Neuronal stem cell (in vitro differentiated cells): ENCODE data around the gene PDE10A.

Experiments used
- DNase-seq: peaks from one replicate; pipeline ENCODE4 v3.0.0-alpha.2; 2013; ENCODE audit warnings: low spot score
- H2AFZ ChIP-seq: one replicate; pipeline ENCODE4 v1.6.1; 2013; ENCODE audit warnings: mild to moderate bottlenecking, low read length, inconsistent platforms
- H2AK5ac ChIP-seq: 2 replicates; pipeline ENCODE4 v1.6.1; 2013; ENCODE audit warnings: low read depth, mild to moderate bottlenecking, inconsistent platforms, low read length, moderate library complexity, mixed read lengths
- H2BK120ac ChIP-seq: 2 replicates; pipeline ENCODE4 v1.6.1; 2013; ENCODE audit warnings: low read depth, mild to moderate bottlenecking, inconsistent platforms, low read length, moderate library complexity, mixed read lengths
- H2BK12ac ChIP-seq: one replicate; pipeline ENCODE4 v1.6.1; 2013; ENCODE audit warnings: low read length, inconsistent platforms
- H2BK15ac ChIP-seq: 2 replicates; pipeline ENCODE4 v1.6.1; 2013; ENCODE audit warnings: mild to moderate bottlenecking, low read length, inconsistent platforms, mixed read lengths
- H2BK5ac ChIP-seq: one replicate; pipeline ENCODE4 v1.6.1; 2013; ENCODE audit warnings: inconsistent platforms, mild to moderate bottlenecking, low read length, moderate library complexity
- H3K14ac ChIP-seq: one replicate; pipeline ENCODE4 v1.6.1; 2013; ENCODE audit warnings: low read length, inconsistent platforms
- H3K18ac ChIP-seq: 2 replicates; pipeline ENCODE4 v1.6.1; 2013; ENCODE audit warnings: low read length, inconsistent platforms
- H3K23ac ChIP-seq: 2 replicates; pipeline ENCODE4 v1.6.1; 2013; ENCODE audit warnings: low read depth, mild to moderate bottlenecking, mixed read lengths, low read length, inconsistent platforms; ENCODE audit not compliant: poor library complexity
- H3K27ac ChIP-seq: replicated peaks from 3 replicates; pipeline ENCODE4 v1.5.1; 2013; ENCODE audit warnings: low read length, inconsistent platforms
- H3K27me3 ChIP-seq, 3 experiments: 2 replicates each; pipeline ENCODE4 v1.6.1; 2013; ENCODE audit warnings: low read length in 3 of 3, mild to moderate bottlenecking in 2 of 3, inconsistent platforms in 1 of 3, low read depth in 1 of 3, mixed read lengths in 1 of 3, moderate library complexity in 1 of 3; ENCODE audit not compliant: control insufficient read depth in 3 of 3, insufficient read depth in 3 of 3
- H3K36me3 ChIP-seq, 2 donors: replicated peaks in 1 of 2; 2 replicates each; pipeline ENCODE4 v1.6.1; 2013; ENCODE audit warnings: low read length in 2 of 2; ENCODE audit not compliant: control insufficient read depth in 2 of 2, insufficient read depth in 2 of 2
- H3K4ac ChIP-seq: 2 replicates; pipeline ENCODE4 v1.6.1; 2013; ENCODE audit warnings: inconsistent platforms, mild to moderate bottlenecking, low read length, moderate library complexity
- H3K4me1 ChIP-seq, 2 donors: 1 replicate in 1 of 2; 2 replicates in 1 of 2; pipeline ENCODE4 v1.6.1; 2013; ENCODE audit warnings: low read length in 2 of 2, low read depth in 1 of 2; ENCODE audit not compliant: control insufficient read depth in 2 of 2, insufficient read depth in 1 of 2
- H3K4me2 ChIP-seq: one replicate; pipeline ENCODE4 v1.6.1; 2013; ENCODE audit warnings: mild to moderate bottlenecking, low read length, inconsistent platforms; ENCODE audit not compliant: insufficient read depth, poor library complexity, severe bottlenecking
- H3K4me3 ChIP-seq, 2 donors: 2 replicates each; pipeline ENCODE4 v1.5.1; 2013; ENCODE audit warnings: low read length in 2 of 2, mild to moderate bottlenecking in 2 of 2, inconsistent platforms in 1 of 2, moderate library complexity in 1 of 2
- H3K79me1 ChIP-seq: one replicate; pipeline ENCODE4 v1.6.1; 2013; ENCODE audit warnings: low read depth, mild to moderate bottlenecking, inconsistent platforms, low read length, moderate library complexity
- H3K9ac ChIP-seq: one replicate; pipeline ENCODE4 v1.6.1; 2013; ENCODE audit warnings: mild to moderate bottlenecking, low read depth, low read length, inconsistent platforms; ENCODE audit not compliant: poor library complexity
- H3K9me3 ChIP-seq, 2 donors: replicated peaks in 1 of 2; 2 replicates each; pipeline versions ENCODE3 to v1.6.1; 2013; ENCODE audit warnings: low read length in 2 of 2, mild to moderate bottlenecking in 2 of 2, inconsistent platforms in 1 of 2, low read depth in 1 of 2, mixed read lengths in 1 of 2, moderate library complexity in 1 of 2; ENCODE audit not compliant: control insufficient read depth in 2 of 2, insufficient read depth in 1 of 2
- H4K8ac ChIP-seq: one replicate; pipeline ENCODE4 v1.6.1; 2013; ENCODE audit warnings: low read depth, mild to moderate bottlenecking, inconsistent platforms, low read length, moderate library complexity
- H4K91ac ChIP-seq: one replicate; pipeline ENCODE4 v1.6.1; 2013; ENCODE audit warnings: low read length, low read depth, mild to moderate bottlenecking, inconsistent platforms; ENCODE audit not compliant: poor library complexity
- WGBS, 2 donors: extraction: QIAGEN DNeasy Blood & Tissue Kit; methylation state at CpG; one replicate each; pipeline ENCODE4 v1.1.7; 2013; ENCODE audit warnings: missing lambda C conversion rate in 2 of 2, mixed read lengths in 1 of 2; ENCODE audit not compliant: insufficient read length in 2 of 2, insufficient replicate concordance in 1 of 2; ENCODE audit errors: extremely low coverage in 2 of 2; 5-methylcytosine and 5-hydroxymethylcytosine counted together

Gene PDE10A

GRCh38 chr6:165574220-165575157 is 88.6 kb downstream of the PDE10A start:
- no peak overlapping the region for H2BK120ac ChIP-seq
- H3K9ac ChIP-seq: no peak overlapping the region
- DNase-seq: no peak
- H3K79me1 ChIP-seq: peaks cover 2% of the 10 kb centered on the region
- H3K4me3 ChIP-seq: no peak overlapping the region
- WGBS, 2 donors: no CpG with 5 or more reads among the region's 6 CpGs
- no peak overlapping the region for H3K4ac ChIP-seq
- H2BK5ac ChIP-seq: no peak overlapping the region
- no peak overlapping the region for H3K14ac ChIP-seq
- no peak overlapping the region for H3K18ac ChIP-seq
- no peaks in the 10 kb centered on the region for H3K27me3 ChIP-seq
- no peaks in the 10 kb centered on the region for H3K36me3 ChIP-seq
- peaks cover 3 to 9% of the 10 kb centered on the region in 2 donors for H3K9me3 ChIP-seq
- no peak overlapping the region for H3K23ac ChIP-seq
- H2AFZ ChIP-seq: no peak overlapping the region
- no peak overlapping the region for H3K27ac ChIP-seq
- H2BK15ac ChIP-seq: no peak overlapping the region
- no peak overlapping the region for H2BK12ac ChIP-seq
- H3K4me2 ChIP-seq: no peak overlapping the region
- no peak overlapping the region for H4K91ac ChIP-seq
- no peak overlapping the region for H2AK5ac ChIP-seq
- peaks cover 7% of the 10 kb centered on the region in 2 donors for H3K4me1 ChIP-seq
- H4K8ac ChIP-seq: no peak overlapping the region

GRCh38 chr6:165573671-165574070 is 89.4 kb downstream of the PDE10A start:
- H3K4me1 ChIP-seq: peaks cover 7% of the 10 kb centered on the region in 2 donors
- H3K27ac ChIP-seq: no peak overlapping the region
- H3K27me3 ChIP-seq: no peaks in the 10 kb centered on the region

GRCh38 chr6:165571721-165572132 is 91.3 kb downstream of the PDE10A start:
- Histone ChIP-seq H2BK15ac (no peak overlapping the region), H3K4me3 (no peak overlapping the region), H3K79me1 (peaks cover 1% of the 10 kb centered on the region), H4K91ac (no peak overlapping the region), H3K27ac (no peak overlapping the region), H3K18ac (no peak overlapping the region), H4K8ac (no peak overlapping the region), H3K9me3 (peaks cover 2 to 9% of the 10 kb centered on the region in 2 donors), H2AFZ (no peak overlapping the region), H3K14ac (no peak overlapping the region), H3K4me1 (peaks cover 7% of the 10 kb centered on the region in 2 donors), H3K4me2 (no peak overlapping the region), H3K4ac (no peak overlapping the region), H2AK5ac (no peak overlapping the region), H2BK12ac (no peak overlapping the region), H3K23ac (no peak overlapping the region), H2BK120ac (no peak overlapping the region), H3K9ac (no peak overlapping the region), H3K36me3 (peaks cover 0 to 2% of the 10 kb centered on the region in 2 donors), H3K27me3 (no peaks in the 10 kb centered on the region), H2BK5ac (no peak overlapping the region)
- WGBS, 2 donors: no CpG with 5 or more reads among the region's 3 CpGs
- DNase-seq: no peak

More at GRCh38 chr6:165573671-165574070, 89.4 kb downstream of the PDE10A start:
- WGBS, 2 donors: no CpG with 5 or more reads among the region's 5 CpGs
- Histone ChIP-seq H2AK5ac (no peak overlapping the region), H3K79me1 (peaks cover 3% of the 10 kb centered on the region), H3K14ac (no peak overlapping the region), H3K4ac (no peak overlapping the region), H3K4me3 (no peak overlapping the region), H2BK120ac (no peak overlapping the region), H4K91ac (no peak overlapping the region), H3K9ac (no peak overlapping the region), H3K18ac (no peak overlapping the region), H4K8ac (no peak overlapping the region), H2BK12ac (no peak overlapping the region), H2BK5ac (no peak overlapping the region), H3K36me3 (no peaks in the 10 kb centered on the region), H3K9me3 (peaks cover 2 to 9% of the 10 kb centered on the region in 2 donors), H2BK15ac (no peak overlapping the region), H3K4me2 (no peak overlapping the region), H3K23ac (no peak overlapping the region), H2AFZ (no peak overlapping the region)
- no peak for DNase-seq

- no peak for DNase-seq
- Histone ChIP-seq H3K27ac (no peak overlapping the region), H3K9ac (no peak overlapping the region)
Measured at GRCh38 chr6:165571068-165571682, 91.9 kb downstream of the PDE10A start.

More at GRCh38 chr6:165571068-165571682, 91.9 kb downstream of the PDE10A start:
- Histone ChIP-seq H3K9me3 (peaks cover 2 to 13% of the 10 kb centered on the region in 2 donors), H2AFZ (no peak overlapping the region), H3K4ac (no peak overlapping the region), H3K27me3 (no peaks in the 10 kb centered on the region), H2BK120ac (no peak overlapping the region), H2BK5ac (no peak overlapping the region), H3K18ac (no peak overlapping the region), H3K4me1 (peaks cover 7% of the 10 kb centered on the region in 2 donors), H3K4me3 (no peak overlapping the region), H3K23ac (no peak overlapping the region), H4K8ac (no peak overlapping the region), H3K4me2 (no peak overlapping the region), H3K79me1 (peaks cover 1% of the 10 kb centered on the region), H2BK12ac (no peak overlapping the region), H3K36me3 (peaks cover 0 to 2% of the 10 kb centered on the region in 2 donors), H2AK5ac (no peak overlapping the region), H4K91ac (no peak overlapping the region), H2BK15ac (no peak overlapping the region), H3K14ac (no peak overlapping the region)
- WGBS, 2 donors: no CpG with 5 or more reads among the region's 2 CpGs
